NCI-H1048 (cell line): Measurements from ENCODE around the gene OPA3.
A peak's percentile ranks its signal among the peaks of the same experiment; 100 is the strongest.
"Not testable (repeated sequence)": the region's sequence is repeated elsewhere in the genome, so short reads cannot be mapped to it uniquely, and the experiment has no call there.

ENCODE experiments used
- DNase-seq: peaks from one replicate; lab custom pipeline; 2025; lab: John Stamatoyannopoulos, UW

The OPA3 gene

GRCh38 chr19:45522010-45522941 lies 62.3 kb downstream of the OPA3 start:
- DNase-seq: no peak

DNA sequence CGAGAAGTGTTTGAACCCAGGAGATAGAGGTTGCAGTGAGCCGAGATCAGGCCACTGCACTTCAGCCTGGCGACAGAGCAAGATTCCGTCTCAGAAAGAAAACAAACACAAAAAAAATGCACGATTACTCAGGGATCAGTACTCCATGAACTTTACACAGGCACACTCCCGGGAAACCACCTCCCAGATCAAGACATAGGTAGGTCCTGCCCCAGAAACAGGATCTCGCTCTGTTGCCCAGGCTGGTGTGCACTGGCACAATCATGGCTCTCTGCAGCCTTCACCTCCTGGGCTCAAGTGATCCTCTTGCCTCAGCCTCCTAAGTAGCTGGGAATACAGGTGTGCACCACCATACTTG lies 66.2 kb downstream of the OPA3 start:
- DNase-seq: no peak

DNA sequence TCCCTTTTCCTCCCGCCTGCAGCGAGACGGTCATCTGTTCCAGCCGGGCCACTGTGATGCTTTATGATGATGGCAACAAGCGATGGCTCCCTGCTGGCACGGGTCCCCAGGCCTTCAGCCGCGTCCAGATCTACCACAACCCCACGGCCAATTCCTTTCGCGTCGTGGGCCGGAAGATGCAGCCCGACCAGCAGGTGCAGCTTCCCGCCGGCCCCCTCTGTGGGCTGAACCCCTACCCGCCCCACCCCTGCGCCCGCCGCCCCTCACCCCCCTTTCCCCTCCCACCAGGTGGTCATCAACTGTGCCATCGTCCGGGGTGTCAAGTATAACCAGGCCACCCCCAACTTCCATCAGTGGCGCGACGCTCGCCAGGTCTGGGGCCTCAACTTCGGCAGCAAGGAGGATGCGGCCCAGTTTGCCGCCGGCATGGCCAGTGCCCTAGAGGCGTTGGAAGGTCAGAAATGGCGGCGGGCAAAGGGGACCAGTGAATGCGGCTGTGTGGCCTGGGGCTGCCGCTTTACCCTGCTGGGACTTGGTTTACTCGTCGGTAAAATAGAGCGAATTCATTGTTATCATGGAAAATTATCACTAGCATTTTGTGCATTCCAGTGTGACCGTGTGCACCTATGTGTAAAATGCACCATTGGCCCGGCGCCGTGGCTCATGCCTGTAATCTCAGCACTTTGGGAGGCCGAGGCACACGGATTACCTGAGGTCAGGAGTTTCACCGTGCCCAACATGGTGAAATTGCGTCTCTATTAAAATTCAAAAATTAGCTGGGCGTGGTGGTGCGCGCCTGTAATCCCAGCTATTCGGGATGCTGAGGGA lies 66.7 kb downstream of the OPA3 start:
- no peak for DNase-seq

DNA sequence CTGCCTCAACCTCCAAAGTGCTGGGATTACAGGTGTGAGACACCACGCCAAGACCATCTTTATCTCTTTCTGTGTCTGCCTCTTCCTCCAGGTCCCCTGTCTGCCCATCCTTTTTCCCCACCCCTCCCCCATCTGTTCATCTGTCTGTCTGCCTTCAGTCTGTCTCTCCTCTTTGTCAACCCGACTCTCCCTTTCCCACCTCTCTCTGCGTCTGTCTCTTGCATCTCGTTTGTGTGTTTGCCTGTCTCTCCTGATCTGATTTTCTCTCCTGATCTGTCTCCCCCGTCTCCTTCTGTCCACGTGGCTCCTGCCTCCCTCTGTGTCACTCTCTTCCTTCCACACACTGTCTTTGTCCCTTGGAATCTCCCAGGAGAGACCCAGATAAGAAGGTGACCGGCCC lies 67.4 kb downstream of the OPA3 start:
- no peak for DNase-seq

- no peak for DNase-seq
These were observed 68.7 kb downstream of the OPA3 start for GRCh38 chr19:45515807-45516401.

DNA sequence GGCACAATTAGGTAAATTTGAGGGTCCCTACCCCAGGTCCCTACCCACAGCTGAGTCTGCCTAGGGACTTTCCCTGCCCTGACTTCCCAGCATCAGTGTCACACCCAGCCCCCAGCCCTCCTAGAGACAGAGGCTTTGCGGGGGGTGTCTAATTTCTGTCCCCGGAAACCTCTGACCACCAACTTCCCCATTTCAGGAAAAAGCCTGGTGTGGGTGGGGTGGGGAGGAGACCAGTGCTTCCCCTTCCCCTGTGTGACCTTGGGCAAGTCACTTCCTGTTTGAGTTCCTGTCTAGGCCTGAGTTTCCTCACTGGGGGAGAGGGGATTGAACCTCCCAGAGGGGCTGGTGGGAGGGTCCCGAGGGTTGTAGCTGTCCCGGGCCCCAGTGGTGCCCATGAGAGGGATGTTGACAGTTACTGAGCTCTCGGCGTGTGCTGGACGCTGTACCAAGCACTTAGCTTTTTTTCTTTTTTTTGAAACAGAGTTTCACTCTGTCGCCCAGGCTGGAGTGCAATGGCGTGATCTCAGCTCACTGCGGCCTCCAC lies 69.4 kb downstream of the OPA3 start:
- no peak for DNase-seq

GRCh38 chr19:45514376-45515051 lies 70.1 kb downstream of the OPA3 start:
- DNase-seq: no peak

- DNase-seq: no peak
These were observed 71.6 kb downstream of the OPA3 start for GRCh38 chr19:45512881-45513483.

DNA sequence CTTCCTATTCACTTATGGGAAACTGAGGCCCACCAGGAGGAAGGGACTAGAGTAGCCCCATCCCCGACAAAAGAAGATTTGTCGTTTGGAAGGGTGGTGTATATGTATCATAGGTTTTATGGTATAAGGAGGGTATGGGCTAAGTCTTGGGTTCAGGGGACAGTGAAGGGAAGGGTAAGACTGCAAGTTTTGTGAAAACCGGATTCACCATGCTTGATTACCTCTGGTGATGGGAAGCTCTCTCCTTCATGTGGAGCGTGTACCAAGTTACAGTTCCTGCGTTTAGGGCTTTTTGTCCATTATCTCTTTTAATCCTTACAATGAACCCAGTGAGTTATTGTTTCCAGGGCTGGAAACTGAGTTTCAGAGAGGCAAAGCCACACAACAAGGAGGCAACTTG lies 73.5 kb downstream of the OPA3 start:
- no peak for DNase-seq

DNA sequence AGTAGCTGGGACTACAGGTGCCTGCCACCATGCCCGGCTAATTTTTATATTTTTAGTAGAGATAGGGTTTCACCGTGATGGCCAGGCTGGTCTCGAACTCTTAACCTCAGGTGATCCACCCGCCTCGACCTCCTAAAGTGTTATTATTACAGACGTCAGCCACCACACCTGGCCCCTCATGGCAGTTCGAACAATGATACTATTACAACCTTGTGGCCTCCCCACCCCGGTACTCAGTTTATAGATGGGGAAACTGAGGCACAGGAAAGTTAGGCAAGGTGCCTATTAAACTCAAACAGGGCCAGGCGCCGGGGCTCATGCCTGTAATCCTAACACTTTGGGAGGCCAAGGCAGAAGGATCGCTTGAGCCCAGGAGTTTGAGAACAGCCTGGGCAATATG lies 74.2 kb downstream of the OPA3 start:
- DNase-seq: not testable (repeated sequence)

DNA sequence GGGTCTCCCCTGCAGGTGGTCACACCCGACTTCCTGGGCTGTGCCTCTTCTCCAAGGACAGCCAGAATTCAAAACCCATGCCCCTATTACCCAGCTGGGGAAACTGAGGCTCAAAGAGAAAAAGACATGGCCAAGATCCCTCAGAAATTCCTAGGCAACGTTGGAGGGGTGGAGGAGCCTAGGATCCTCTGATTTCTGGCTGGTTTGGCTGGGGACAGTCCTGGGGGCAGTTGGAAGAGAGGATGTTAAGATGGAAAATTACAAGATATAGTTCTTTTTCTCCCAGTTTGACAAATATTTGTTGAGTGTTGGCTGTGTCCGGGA lies 74.9 kb downstream of the OPA3 start:
- DNase-seq: no peak

DNA sequence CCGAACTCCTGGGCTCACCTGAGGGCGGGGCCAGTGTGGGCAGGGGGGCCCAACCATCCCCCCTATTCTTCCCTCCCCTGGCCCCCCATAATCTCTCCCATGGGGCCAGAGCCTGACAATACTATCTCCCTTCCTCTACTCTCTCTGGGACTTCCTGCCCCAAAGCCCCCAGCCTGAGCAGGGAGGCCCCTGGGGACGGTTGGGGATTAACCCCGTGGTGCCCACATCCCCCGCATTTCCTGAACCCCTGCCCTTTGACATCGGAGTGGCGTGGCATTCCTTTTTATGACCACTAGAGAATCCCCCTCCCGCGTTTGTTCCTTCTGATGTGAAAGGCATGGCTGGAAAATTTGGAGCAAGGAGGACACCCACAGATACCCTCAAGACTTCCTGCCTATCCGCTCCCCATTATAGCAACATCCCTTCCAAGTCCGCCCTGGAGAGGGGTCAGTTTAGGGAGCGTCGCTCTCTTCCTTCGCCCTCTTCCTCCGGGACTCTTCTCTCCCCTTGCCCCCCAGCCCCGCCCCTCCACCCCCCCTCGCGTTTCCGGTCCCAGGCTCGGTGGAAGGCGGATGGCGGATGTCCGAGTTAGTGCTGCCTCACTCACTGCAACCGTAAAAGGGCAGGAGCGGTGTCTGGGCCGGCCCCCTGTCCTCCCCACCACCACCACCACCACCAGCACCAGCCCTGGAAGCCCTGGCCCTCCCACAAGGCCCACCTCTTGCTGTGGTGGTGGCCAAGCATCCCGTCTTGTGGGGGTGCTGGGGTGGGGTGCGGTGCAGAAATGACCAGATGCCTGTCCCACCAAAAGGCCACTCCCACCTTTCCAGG lies 75.5 kb downstream of the OPA3 start:
- no peak for DNase-seq

- no peak for DNase-seq
These were observed 76.2 kb downstream of the OPA3 start for GRCh38 chr19:45508417-45508860.

DNA sequence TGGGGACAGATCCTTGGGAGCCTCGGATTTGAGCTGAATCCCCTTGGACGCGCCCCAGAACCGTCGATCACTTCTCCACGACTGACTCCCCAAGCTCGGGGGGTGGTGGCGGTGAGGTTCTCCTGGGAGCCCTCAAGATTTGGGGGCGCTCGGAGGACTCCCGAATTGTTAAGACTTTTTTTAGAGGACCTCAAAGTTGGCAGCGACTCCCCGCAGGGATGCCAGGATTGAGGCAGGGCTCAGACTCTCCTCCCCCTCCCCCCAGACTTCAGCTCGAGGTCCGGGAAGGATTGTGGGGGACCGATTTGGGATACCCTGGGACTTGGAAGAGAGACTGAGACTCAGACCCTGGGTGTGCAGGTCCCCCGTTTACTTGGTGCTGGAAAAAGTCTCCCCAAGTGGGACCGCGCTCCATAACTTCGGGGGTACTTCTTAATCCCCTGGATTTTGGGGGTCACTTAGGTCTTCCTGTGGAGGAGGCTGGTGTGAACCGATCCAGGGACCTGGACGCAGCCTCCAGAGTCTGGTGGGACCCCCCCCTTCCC lies 76.7 kb downstream of the OPA3 start:
- no peak for DNase-seq

DNA sequence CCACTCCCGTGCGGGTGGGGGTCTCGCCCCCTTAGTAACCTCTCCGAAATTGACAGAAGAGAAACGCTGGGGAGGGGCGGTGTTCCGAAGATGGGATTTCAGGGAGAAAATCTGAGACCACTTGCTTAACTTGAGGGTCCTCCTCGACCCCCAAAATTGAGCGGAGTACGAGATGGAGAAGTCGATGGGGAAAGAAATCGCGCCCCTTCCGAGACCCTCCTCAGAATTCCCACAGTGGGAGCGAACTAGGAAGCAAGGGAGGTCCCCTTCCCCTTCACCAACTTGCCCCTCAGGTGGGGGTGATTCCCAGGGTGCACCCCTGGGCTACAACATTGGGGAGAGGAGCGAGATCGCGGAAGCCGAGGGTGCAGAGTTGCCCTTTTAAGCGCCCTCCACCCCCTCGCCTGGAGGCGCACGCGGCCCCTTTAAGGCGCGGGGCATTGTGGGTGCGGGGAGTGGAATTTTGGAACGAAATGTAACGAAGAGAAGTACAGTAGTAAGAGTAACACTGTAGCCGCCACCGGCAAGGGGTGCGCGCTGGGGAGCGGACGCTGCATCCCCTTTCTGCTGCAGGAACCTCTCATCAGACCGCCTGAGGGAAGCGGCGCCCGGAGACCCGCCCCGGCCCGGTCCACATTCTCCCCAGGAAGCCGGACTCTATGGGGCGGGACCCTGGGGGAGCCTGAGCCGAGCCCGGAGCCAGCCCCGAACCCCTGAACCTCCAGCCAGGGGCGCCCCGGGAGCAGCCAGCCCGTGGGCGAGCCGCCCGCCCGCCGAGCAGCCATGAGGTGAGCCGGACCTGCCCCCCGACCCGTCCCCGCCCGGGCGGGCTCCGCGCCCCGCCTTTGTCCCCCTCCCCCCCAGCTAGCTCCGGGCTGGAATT lies 77.4 kb downstream of the OPA3 start, which contains the start of gene VASP:
VASP (plus strand) TSS at position 491 of the 883 bp plus-strand sequence; CDS start at position 784, 293 bp downstream.
- peak; percentile 78 for DNase-seq

GRCh38 chr19:45506246-45506988 lies 78.2 kb downstream of the OPA3 start:
- DNase-seq: peak; percentile 86

DNA sequence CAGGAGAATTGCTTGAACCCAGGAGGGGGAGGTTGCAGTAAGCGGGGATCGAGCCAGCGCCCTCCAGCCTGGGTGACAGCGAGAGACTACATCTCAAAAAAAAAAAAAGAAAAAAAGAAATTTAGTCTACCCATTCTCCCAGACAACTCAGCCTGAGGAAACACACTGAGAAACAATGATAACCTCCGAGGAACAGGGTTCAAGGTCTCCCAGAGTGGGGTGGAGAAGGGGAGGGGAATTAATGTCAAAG lies 78.7 kb downstream of the OPA3 start:
- DNase-seq: no peak

DNA sequence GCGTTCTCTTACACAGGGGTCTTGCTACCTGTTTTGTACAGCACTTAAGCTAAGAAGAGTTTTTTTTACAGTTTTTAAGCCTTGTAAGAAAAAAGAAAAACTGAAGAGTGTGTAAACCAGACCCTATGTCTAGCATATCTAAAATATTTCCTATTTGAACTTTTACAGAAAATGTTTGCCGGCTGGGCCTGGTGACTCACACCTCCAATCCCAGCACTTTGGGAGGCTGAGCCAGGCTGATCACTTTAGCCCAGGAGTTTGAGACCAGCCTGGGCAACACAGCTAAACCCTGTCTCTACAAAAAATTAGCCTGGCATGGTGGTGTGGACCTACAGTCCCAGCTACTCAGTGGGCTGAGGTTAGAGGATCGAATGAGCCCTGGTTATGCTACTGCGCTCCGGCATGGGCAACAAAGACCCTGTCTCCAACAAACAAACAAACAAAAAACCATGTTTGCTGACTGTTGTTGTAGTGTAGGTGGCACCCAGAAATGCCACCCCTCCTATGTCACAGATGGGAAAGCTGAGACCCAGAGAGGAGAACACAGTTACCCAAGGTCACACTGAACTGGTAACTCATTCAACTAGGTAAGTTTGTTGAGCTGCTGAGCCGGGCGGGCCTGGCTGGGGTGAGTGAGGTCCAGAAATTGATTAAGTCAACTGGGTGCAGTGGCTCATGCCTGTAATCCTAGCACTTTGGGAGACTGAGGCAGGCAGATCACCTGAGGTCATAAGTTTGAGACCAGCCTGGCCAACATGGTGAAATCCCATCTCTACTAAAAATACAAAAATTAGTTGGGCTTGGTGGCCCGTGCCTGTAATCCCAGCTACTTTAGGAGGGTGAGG lies 79.2 kb downstream of the OPA3 start:
- DNase-seq: no peak
